Activated gamma-delta T cell (primary cell): Measurements from ENCODE around the gene BBLN.
"Not testable (repeated sequence)": the region's sequence is repeated elsewhere in the genome, so short reads cannot be mapped to it uniquely, and the experiment has no call there.

ENCODE experiments used
- DNase-seq: peaks from one replicate; lab custom pipeline; 2025; lab: John Stamatoyannopoulos, UW

BBLN gene

GRCh38 chr9:128163523-128164306, 3.6 kb downstream of the BBLN start:
- DNase-seq, result no peak

DNA sequence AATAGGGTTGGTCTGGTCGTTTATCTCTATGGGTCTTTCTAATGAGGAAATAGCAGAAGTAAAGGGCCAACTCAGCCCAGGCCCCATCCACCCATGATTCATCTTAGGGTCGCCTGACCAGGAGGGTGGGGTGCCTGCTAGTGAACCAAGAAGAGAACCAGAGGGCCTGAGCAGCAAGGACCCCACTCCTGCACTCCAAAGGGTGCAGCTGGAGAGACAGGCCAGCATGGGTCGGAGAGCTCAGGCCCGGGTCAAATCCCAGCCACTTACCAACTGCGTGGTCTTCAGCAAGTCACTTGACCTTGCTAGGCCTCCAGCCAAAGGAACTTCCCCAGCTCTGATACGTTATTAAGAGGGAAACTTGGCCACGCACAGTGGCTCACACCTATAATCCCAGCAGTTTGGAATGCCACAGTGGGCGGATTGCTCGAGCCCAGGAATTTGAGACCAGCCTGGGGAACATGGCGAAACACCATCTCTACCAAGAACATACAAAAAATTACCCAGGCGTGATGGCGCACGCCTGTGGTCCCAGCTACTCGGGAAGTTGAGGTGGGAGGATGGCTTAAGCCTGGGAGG, 4.3 kb downstream of the BBLN start:
- no peak for DNase-seq

DNA sequence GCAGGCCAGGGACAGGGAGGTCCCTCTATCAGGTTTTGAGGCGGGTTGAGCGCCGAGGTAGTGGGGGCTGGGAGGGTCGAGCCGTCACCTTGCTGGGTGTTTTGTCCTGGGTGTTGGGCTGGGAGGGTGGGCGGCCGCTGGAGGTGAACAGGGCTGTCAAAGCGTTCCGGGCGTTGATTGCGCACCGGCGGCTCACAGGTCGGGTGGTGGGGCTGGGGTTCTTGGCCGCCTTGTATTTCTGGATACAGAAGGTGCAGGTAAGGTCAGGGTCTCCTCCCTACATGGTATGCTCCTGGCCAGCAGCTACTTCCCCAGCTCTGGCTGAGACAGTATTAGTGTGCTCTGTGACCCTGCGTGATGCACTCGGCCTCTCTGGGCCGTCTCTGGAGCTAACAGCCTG, 6.1 kb downstream of the BBLN start:
- DNase-seq, result no peak

DNA sequence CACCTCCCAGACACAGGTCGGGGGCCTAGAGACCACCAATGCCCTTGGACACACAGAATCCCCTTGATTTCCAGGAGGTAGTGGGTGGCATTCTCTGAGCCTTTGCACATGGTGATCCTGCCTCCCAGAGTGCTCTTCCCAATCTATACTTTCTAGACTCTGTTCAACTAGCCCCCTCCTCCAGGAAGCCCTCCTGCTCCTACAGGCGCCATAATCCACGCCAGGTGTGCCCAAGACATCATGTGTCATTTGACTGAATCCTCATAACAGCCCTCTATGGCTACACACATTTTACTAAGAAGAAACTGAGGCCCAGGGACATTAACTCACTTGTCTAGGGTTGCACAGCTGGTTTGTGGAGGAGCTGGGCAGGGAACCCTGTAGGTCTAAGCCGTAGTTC, 7.1 kb downstream of the BBLN start:
- no peak for DNase-seq

DNA sequence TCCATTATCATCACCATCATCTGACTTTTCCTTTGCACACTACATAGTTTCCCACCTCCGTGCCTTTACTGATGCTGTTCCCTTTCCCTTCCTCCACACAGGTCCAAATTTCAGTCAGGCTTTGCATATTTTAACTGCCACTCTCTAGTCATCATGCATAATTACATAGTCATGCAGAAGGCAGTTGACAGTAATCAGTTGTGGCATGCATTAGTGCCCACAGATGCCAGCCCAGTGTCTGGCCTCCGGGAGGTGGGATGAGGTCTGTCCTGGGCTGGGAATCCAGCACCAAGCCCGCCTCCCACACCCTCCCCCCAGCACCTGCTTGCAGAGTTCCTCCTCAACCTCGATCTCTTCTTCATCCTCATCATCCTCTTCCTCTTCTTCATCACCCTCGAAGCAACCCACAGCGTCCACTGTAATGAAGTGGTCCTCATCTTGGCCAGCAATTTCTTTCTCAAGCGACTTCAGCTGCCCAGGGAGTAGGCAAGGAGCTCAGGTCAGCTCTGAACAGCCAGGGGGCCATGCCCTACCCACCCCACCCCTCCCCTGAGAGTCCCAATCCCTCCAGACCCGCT, 8.8 kb downstream of the BBLN start:
- no peak for DNase-seq

- no peak for DNase-seq
Observed at GRCh38 chr9:128169492-128169891, 9.4 kb downstream of the BBLN start.

- DNase-seq, result no peak
Observed at GRCh38 chr9:128169925-128170324, 9.9 kb downstream of the BBLN start.

DNA sequence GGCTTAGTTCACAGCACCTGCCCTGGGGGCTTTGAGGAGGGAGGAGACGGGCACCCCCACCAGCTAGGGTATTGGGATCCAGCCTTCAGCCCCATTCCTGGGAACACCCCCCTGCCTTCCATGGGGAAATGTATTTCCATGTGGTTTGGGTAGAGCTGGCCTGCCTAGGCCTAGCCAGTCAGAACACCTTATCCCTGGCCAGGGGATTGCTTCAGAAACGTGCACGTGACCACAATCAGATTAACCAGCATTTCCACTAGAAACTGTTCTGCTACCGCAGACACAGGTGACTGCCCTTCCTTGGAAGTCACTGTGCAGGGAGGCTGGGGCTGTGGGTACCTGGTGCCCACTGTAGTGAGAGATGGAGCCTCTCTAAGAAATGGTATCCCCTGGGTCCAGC, 14.0 kb downstream of the BBLN start:
- no peak for DNase-seq

- DNase-seq, result no peak
Observed at GRCh38 chr9:128175102-128175563, 15.1 kb downstream of the BBLN start.

- no peak for DNase-seq
Observed at GRCh38 chr9:128175726-128176125, 15.7 kb downstream of the BBLN start.

GRCh38 chr9:128178806-128179431, 18.9 kb downstream of the BBLN start:
- no peak for DNase-seq

- DNase-seq, result no peak
Observed at GRCh38 chr9:128180001-128180400, 19.9 kb downstream of the BBLN start.

DNA sequence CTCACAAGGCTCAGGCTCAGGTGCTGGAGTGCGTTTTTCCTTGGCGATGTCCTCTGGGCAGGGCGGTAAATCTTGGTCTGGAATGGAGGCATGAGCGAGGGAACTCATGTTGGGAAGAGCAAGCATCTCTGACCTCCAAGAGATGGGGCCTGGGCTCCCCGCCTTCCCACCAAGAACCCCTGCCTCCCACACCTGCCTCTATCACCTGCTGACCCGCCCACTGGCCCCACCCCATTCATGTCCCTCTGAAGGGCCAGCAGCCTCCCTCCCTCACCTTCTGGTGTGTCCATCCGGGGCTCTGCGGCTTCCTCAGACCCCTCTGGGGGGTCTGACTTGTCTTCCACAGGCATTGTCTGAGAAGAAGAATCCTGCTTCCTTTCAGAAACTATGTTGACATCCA, 20.4 kb downstream of the BBLN start:
- DNase-seq, result no peak

GRCh38 chr9:128181480-128181879, 21.4 kb downstream of the BBLN start:
- not testable (repeated sequence) for DNase-seq

- DNase-seq, result no peak
Observed at GRCh38 chr9:128182893-128183588, 23.0 kb downstream of the BBLN start.

GRCh38 chr9:128185979-128186965, 26.2 kb downstream of the BBLN start:
- DNase-seq, result no peak

- DNase-seq, result no peak
Observed at GRCh38 chr9:128187361-128187760, 27.3 kb downstream of the BBLN start.

DNA sequence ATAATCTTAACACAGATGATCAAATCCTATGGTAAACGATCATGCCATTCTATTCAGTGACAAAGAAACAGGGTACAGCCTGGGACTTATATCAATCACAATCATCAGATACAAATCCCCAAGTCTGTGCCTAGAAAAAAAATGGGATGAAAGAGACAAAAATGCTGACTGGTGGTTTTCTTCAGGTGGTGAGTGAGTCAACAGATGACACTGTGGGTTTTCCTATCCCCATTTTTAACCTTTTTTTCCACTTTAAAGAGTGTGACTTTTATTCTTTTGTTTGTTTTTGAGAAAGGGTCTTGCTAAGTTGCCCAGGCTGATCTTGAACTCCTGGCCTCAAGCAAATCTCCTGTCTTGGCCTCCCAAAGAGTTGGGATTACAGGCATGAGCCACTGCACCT, 28.1 kb downstream of the BBLN start:
- no peak for DNase-seq

GRCh38 chr9:128190013-128190412, 29.9 kb downstream of the BBLN start:
- DNase-seq, result no peak

DNA sequence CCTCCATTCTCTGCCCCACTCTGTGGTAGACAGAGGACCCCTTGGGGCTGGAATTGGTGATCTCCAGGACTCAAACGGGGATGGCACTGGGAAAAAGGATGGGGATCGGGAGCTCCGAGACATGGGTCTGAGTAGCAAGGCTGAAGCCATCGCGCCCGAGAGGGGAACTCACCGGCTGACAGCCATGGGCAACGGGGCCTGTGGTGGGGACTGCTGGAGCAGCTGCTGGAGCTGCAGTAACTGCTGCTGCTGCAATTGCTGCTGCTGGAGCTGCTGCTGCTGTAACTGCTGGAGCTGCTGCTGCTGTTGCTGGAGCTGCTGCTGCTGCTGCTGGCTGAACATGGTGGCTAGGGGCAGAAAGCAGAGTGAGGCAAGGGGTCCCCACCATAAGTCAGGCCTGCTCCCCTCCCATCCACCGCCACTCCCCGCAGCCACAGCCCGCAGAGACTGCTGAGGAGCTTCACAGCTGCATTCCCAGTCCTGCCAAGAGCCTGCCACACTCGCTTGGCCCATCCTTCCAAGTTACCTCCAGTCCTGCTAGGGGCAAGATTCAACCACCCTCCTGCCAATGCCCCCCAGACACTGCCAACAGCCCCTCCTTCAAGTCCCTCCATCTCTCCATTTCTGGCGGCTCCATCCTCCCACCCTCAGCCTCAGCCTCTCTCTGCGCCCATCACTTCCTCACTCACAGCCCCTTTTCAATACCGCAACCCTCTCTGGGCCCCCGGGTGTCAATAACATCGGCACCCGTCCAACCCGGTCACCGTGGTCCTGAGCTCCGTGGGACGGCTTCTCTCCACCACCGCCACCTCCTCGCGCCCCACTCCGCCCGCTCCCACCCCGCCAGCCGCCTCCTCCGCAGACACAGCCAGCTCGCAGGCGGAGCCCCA, 30.7 kb downstream of the BBLN start:
- DNase-seq, result no peak
